ENCODE data around the gene IL1F10. TPM values are rescaled to one million over a fixed set of nuclear protein-coding genes. Genes with fewer than 3 reads are reported as not detected.

IL1F10 gene
- polyA plus RNA-seq, 1 experiment: not detected

DNA sequence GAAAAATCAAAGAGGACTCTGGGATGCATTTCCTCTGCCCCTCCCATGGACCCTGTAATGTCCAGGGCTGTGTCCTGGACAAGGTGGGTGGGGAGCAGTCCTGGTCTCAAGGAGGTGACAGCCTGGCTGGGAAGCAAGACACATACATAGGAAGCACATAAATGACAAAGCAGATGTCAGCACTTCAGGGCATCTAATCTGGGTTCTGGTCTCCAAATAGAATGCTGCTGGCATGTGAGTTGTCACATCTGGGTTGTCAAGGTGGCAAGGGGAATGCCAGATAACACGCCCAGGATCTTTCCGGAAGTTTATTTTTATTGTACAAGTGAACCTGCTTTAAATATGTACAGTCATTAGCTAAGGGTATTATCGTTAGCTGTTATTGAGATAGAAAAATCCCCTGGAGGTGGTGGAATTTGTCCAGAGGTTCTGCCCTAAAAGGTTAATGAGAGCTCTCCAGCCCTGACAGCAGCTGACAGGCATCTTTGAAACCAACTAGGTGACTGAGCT lies 5.6 kb downstream of the IL1F10 start:
- no peak for DNase-seq (ENCODE audit: low read depth)
- no peak overlapping the region for H3K4me3 ChIP-seq (ENCODE audit: low read depth, low read length)
- no peaks in the 10 kb centered on the region for H3K36me3 ChIP-seq (ENCODE audit: control insufficient read depth, insufficient read depth, low read length)
- ChIA-PET POLR2A (no interaction called here), CTCF (interaction anchor here (0.6 to 2.0 kb wide), 2 partner anchors 7 to 45 kb away, joined by 3 to 6 read pairs; no protein-coding TSS in a partner anchor)
- peaks cover 11% of the 10 kb centered on the region for H3K27me3 ChIP-seq (ENCODE audit: control insufficient read depth, insufficient read depth, low read length)
- no peak for TF ChIP-seq CTCF (IDR thresholded peaks at IDR 0.05; ENCODE audit: insufficient read depth, low read depth, low read length)

- H3K36me3 ChIP-seq (ENCODE audit: control insufficient read depth, insufficient read depth, low read length): no peaks in the 10 kb centered on the region
- CTCF ChIA-PET: interaction anchor here (0.6 to 1.3 kb wide), 2 partner anchors 11 to 124 kb away, joined by 3 read pairs; no protein-coding TSS in a partner anchor
- no peak for DNase-seq (ENCODE audit: low read depth)
- TF ChIP-seq CTCF (IDR thresholded peaks at IDR 0.05; ENCODE audit: insufficient read depth, low read depth, low read length): no peak
- peaks cover 14% of the 10 kb centered on the region for H3K27me3 ChIP-seq (ENCODE audit: control insufficient read depth, insufficient read depth, low read length)
- H3K4me3 ChIP-seq (ENCODE audit: low read depth, low read length): no peak overlapping the region
- POLR2A ChIA-PET: no interaction called here
Observed at GRCh38 chr2:113075030-113075429, 7.3 kb downstream of the IL1F10 start.

DNA sequence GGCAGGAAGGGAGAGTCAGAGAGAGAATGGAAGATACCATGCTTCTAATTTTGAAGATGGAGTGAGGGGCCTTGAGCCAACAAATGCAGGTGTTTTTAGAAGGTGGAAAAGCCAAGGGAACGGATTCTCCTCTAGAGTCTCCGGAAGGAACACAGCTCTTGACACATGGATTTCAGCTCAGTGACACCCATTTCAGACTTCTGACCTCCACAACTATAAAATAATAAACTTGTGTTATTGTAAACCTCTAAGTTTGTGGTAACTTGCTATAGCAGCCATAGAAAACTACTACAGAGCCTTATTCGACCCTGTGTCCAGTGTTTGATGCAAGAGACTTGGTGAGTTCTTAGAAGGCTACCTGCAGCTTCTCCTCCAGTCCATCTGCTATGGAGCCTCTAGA lies 7.8 kb downstream of the IL1F10 start:
- TF ChIP-seq CTCF (IDR thresholded peaks at IDR 0.05; ENCODE audit: insufficient read depth, low read depth, low read length): no peak
- ChIA-PET POLR2A (no interaction called here), CTCF (interaction anchor here (1.0 to 1.3 kb wide), 2 partner anchors 9 to 124 kb away, joined by 3 read pairs; no protein-coding TSS in a partner anchor)

GRCh38 chr2:113076954-113077669 lies 9.3 kb downstream of the IL1F10 start:
- CTCF ChIA-PET: interaction anchor here (0.9 to 1.2 kb wide), 4 partner anchors 8 to 122 kb away, joined by 3 read pairs; no protein-coding TSS in a partner anchor
- H3K4me3 ChIP-seq (ENCODE audit: low read depth, low read length): no peak overlapping the region
- POLR2A ChIA-PET: no interaction called here
- H3K36me3 ChIP-seq (ENCODE audit: control insufficient read depth, insufficient read depth, low read length): no peaks in the 10 kb centered on the region
- no peak for DNase-seq (ENCODE audit: low read depth)
- no peak for TF ChIP-seq CTCF (IDR thresholded peaks at IDR 0.05; ENCODE audit: insufficient read depth, low read depth, low read length)
- H3K27me3 ChIP-seq (ENCODE audit: control insufficient read depth, insufficient read depth, low read length): peaks cover 16% of the 10 kb centered on the region

More for the DNA sequence above, 7.8 kb downstream of the IL1F10 start:
- Histone ChIP-seq H3K27me3 (ENCODE audit: control insufficient read depth, insufficient read depth, low read length) (peaks cover 16% of the 10 kb centered on the region), H3K4me3 (ENCODE audit: low read depth, low read length) (no peak overlapping the region), H3K36me3 (ENCODE audit: control insufficient read depth, insufficient read depth, low read length) (no peaks in the 10 kb centered on the region)
- no peak for DNase-seq (ENCODE audit: low read depth)

- no peak for DNase-seq (ENCODE audit: low read depth)
- Histone ChIP-seq H3K27me3 (ENCODE audit: control insufficient read depth, insufficient read depth, low read length) (peaks cover 16% of the 10 kb centered on the region), H3K36me3 (ENCODE audit: control insufficient read depth, insufficient read depth, low read length) (no peaks in the 10 kb centered on the region), H3K4me3 (ENCODE audit: low read depth, low read length) (no peak overlapping the region)
- no peak for TF ChIP-seq CTCF (IDR thresholded peaks at IDR 0.05; ENCODE audit: insufficient read depth, low read depth, low read length)
- ChIA-PET CTCF (interaction anchor here (0.9 to 3.1 kb wide), 4 partner anchors 9 to 121 kb away, joined by 3 to 13 read pairs (median 3); no protein-coding TSS in a partner anchor), POLR2A (no interaction called here)
Observed at GRCh38 chr2:113077921-113078320, 10.2 kb downstream of the IL1F10 start.

Data from BJ (cell line).